ENCODE measurements around the gene TMEM150B. TPM values are rescaled to one million over a fixed set of nuclear protein-coding genes. Genes with fewer than 3 reads are reported as not detected.
"Not testable (repeated sequence)": the region's sequence is repeated elsewhere in the genome, so short reads cannot be mapped to it uniquely, and the experiment has no call there.

The TMEM150B gene
- total and polyA plus RNA-seq, 7 donors, result 2.4 to 18.7 (median 7.2) TPM; not detected in 1

GRCh38 chr19:55336101-55336500 is 11.0 kb upstream of the TMEM150B start:
- Histone ChIP-seq H3K27ac (no peak overlapping the region), H3K36me3 (no peaks in the 10 kb centered on the region), H3K9me3 (no peaks in the 10 kb centered on the region), H3K4me3 (no peak overlapping the region), H3K27me3 (peaks cover 0 to 15% (median 0%) of the 10 kb centered on the region in 3 donors), H3K4me1 (peaks cover 0 to 18% (median 15%) of the 10 kb centered on the region in 4 donors)
- 83 to 90% methylated on average over 7 of the region's 7 CpGs for WGBS, 2 donors
- TF ChIP-seq POLR2AphosphoS5 (IDR thresholded peaks at IDR 0.05) (no peak), EP300 (IDR thresholded peaks at IDR 0.05) (no peak), POLR2A (IDR thresholded peaks at IDR 0.05) (no peak)
- TF ChIP-seq, protein P1, sequence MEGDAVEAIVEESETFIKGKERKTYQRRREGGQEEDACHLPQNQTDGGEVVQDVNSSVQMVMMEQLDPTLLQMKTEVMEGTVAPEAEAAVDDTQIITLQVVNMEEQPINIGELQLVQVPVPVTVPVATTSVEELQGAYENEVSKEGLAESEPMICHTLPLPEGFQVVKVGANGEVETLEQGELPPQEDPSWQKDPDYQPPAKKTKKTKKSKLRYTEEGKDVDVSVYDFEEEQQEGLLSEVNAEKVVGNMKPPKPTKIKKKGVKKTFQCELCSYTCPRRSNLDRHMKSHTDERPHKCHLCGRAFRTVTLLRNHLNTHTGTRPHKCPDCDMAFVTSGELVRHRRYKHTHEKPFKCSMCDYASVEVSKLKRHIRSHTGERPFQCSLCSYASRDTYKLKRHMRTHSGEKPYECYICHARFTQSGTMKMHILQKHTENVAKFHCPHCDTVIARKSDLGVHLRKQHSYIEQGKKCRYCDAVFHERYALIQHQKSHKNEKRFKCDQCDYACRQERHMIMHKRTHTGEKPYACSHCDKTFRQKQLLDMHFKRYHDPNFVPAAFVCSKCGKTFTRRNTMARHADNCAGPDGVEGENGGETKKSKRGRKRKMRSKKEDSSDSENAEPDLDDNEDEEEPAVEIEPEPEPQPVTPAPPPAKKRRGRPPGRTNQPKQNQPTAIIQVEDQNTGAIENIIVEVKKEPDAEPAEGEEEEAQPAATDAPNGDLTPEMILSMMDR (IDR thresholded peaks at IDR 0.05), result no peak
- no peak for DNase-seq
- intact Hi-C loops (cut with DNase I), result no loop called here

DNA sequence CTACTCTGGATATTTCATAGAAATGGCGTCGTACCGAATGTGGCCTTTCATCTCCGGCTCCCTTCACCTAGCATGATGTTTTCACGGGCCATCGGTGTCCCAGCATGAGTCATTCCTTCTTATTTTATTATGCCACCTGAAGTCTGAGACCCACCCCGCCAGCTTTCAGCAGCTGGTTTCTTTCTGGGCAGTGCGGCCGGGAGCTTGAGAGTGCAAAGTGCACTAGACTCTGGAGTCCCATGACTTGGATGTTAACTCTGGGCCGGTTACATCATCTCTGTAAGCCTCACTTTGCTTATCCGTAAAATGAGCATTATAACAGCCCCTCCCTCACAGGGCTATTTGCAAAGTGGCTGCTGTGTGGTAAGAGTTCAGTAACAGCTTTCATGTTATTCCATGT is 8.7 kb upstream of the TMEM150B start:
- WGBS, 2 donors, result 14 to 65% methylated on average over 11 of the region's 11 CpGs
- no peak for DNase-seq
- H3K27me3 ChIP-seq, result peaks cover 0 to 15% (median 0%) of the 10 kb centered on the region in 3 donors
- H3K9me3 ChIP-seq, result no peaks in the 10 kb centered on the region
- TF ChIP-seq, protein P1 (IDR thresholded peaks at IDR 0.05), result no peak
- TF ChIP-seq POLR2AphosphoS5 (IDR thresholded peaks at IDR 0.05) (no peak), EP300 (IDR thresholded peaks at IDR 0.05) (no peak), POLR2A (IDR thresholded peaks at IDR 0.05) (no peak)
- peaks cover 0 to 7% (median 5%) of the 10 kb centered on the region in 4 donors for H3K4me1 ChIP-seq
- intact Hi-C loops (cut with DNase I), result no loop called here
- no peaks in the 10 kb centered on the region for H3K36me3 ChIP-seq
- H3K27ac ChIP-seq, result no peak overlapping the region
- no peak overlapping the region for H3K4me3 ChIP-seq

DNA sequence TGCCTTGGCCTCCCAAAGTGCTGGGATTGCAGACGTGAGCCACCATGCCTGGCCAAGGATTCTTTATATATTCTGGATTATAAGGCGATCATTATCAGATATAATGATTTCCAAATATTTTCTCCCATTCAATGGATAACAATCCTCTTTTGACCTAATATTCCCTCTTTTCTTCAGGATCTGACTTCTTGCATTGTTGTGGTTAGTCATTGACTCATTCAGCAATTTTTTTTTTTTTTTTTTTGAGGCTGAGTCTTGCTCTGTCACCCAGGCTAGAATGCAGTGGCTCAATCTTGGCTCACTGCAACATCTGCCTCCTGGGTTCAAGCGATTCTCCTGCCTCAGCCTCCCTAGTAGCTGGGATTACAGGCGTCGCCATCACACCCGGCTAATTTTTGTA is 4.7 kb upstream of the TMEM150B start:
- H3K4me1 ChIP-seq; DNase-seq; H3K27ac ChIP-seq; H3K4me3 ChIP-seq; H3K36me3 ChIP-seq; H3K9me3 ChIP-seq; intact Hi-C loops (cut with DNase I); H3K27me3 ChIP-seq: not testable (repeated sequence)
- WGBS, 2 donors, result 90 to 92% methylated on average over 6 of the region's 6 CpGs

- H3K27me3 ChIP-seq; H3K4me3 ChIP-seq; H3K36me3 ChIP-seq; intact Hi-C loops (cut with DNase I); DNase-seq; H3K9me3 ChIP-seq; H3K4me1 ChIP-seq; H3K27ac ChIP-seq: not testable (repeated sequence)
- 49 to 80% methylated on average over 4 of the region's 4 CpGs for WGBS, 2 donors
These were observed 3.7 kb upstream of the TMEM150B start for GRCh38 chr19:55328774-55329318.

- no peak for TF ChIP-seq POLR2A (IDR thresholded peaks at IDR 0.05)
- Histone ChIP-seq H3K36me3 (no peaks in the 10 kb centered on the region), H3K27me3 (peaks cover 0 to 10% (median 4%) of the 10 kb centered on the region in 3 donors), H3K9me3 (no peaks in the 10 kb centered on the region), H3K4me3 (peak overlapping the region in 1 of 4 donors; percentile 27), H3K4me1 (peaks cover 0 to 5% (median 0%) of the 10 kb centered on the region in 4 donors), H3K27ac (peak overlapping the region in 1 of 4 donors; percentile 48)
- 67 to 86% methylated on average over 6 of the region's 6 CpGs for WGBS, 2 donors
- intact Hi-C loops (cut with DNase I), result no loop called here
- no peak for DNase-seq
These were observed 479 bp downstream of the TMEM150B start for GRCh38 chr19:55324662-55325061.

- no peak for DNase-seq
- H3K4me3 ChIP-seq, result no peak overlapping the region
- H3K36me3 ChIP-seq, result no peaks in the 10 kb centered on the region
- intact Hi-C loops (cut with DNase I), result no loop called here
- H3K9me3 ChIP-seq, result no peaks in the 10 kb centered on the region
- TF ChIP-seq POLR2A (IDR thresholded peaks at IDR 0.05) (no peak), EP300 (IDR thresholded peaks at IDR 0.05) (no peak), POLR2AphosphoS5 (IDR thresholded peaks at IDR 0.05) (no peak)
- TF ChIP-seq, protein P1 (IDR thresholded peaks at IDR 0.05), result no peak
- H3K27ac ChIP-seq, result no peak overlapping the region
- 58 to 65% methylated on average over 12 of the region's 12 CpGs for WGBS, 2 donors
- H3K27me3 ChIP-seq, result peaks cover 0 to 11% (median 6%) of the 10 kb centered on the region in 3 donors
- H3K4me1 ChIP-seq, result peaks cover 0 to 5% (median 0%) of the 10 kb centered on the region in 4 donors
These were observed 2.8 kb downstream of the TMEM150B start for GRCh38 chr19:55322204-55322885.
